ENCODE measurements around the gene RFTN1.

The RFTN1 gene

DNA sequence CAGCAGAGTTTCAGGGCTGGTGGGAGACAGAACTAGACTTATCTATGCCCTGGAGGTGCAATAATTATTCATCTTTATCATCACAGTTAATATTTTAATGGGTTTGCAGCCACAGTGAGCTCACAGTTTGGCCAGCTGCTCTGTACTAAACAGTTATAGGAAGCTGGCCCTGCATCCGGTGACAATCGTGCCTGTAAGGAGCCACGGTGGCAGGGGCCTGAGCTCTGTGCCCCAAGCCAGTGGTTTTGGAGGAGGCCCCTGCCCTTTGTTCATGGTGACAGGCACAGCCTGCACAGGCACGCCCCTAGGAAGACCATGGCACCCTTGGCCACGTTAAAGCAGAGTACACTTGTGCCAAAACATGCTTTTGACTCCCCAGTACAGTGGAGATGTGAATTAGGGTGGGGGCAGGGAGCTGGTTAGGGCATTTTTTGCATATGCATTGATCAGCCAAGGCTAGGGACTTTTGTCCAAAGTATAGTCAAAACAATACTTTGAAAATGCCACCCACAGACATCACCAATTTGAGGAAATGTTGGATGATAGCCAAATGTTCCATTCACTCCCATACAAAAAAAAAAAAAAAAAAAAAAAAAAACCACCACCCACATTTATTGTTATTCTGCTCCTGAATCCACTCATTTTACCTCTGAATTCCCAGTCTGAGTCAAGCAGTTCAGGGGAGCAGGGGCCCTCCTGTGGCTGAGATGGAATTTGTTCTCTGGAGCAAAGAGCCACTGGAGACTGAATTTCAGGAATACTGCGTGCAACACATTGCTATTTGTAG, 3.4 kb upstream of the RFTN1 start:
- peak; percentile 43 for DNase-seq (ENCODE audit: low spot score)
- TF ChIP-seq, protein P1, sequence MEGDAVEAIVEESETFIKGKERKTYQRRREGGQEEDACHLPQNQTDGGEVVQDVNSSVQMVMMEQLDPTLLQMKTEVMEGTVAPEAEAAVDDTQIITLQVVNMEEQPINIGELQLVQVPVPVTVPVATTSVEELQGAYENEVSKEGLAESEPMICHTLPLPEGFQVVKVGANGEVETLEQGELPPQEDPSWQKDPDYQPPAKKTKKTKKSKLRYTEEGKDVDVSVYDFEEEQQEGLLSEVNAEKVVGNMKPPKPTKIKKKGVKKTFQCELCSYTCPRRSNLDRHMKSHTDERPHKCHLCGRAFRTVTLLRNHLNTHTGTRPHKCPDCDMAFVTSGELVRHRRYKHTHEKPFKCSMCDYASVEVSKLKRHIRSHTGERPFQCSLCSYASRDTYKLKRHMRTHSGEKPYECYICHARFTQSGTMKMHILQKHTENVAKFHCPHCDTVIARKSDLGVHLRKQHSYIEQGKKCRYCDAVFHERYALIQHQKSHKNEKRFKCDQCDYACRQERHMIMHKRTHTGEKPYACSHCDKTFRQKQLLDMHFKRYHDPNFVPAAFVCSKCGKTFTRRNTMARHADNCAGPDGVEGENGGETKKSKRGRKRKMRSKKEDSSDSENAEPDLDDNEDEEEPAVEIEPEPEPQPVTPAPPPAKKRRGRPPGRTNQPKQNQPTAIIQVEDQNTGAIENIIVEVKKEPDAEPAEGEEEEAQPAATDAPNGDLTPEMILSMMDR (IDR thresholded peaks at IDR 0.05; ENCODE audit: extremely low read depth, missing control alignments) = no peak

DNA sequence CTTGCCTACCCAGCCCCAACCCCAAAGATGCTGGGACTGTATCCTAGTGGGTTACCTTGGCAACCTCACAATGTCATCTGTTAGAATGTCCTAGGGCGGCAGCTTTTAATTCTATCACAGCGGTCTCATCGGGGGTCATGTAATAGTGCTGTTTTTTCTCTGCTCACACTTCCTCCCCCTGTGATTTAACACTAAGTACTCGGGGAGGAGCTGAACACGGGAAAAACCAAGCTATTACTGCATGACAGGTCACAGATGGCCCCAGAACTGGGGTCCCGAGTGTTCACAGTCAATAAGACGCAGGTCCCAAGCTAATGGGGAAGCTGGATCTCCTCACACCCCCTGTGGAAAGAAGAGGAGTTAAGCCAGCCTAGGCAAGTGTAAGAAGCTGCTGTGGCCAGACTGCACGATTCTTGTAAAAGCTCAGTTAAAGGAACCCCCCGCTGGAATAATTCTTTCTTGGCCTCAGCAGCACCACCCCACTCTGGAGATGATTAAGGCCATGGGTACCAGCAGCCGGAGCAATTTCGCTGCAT, 2.5 kb upstream of the RFTN1 start:
- DNase-seq (ENCODE audit: low spot score) = peak; percentile 60
- TF ChIP-seq, protein P1 (IDR thresholded peaks at IDR 0.05; ENCODE audit: extremely low read depth, missing control alignments) = no peak

DNA sequence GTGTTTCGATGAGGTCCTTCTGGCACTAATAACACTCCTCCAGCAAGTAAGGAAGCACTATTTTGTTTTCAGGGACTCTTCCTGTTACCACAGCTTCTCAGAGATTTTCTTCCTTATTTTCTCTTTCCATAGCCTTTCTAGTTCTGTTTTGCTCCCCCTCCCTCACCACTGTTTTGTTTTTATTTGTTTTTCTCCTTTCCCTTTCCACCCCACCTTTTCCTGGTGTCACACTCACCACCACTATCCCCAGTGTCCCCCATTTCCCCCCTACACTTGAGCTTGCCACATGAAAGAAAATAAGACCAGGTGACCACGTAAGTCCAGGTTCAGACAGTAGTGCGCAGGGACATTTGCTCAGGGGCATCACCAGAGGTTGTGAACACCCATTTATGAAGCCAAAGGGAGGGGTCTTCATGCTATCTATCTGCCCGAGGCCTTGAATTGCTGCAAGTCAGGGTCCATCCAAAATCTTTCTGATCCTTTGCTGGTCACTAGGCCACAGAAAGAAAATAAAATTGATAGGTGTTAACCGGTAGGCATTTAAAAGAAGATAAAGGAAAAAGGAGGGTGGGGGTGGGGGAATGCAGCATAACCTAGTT, 1.4 kb upstream of the RFTN1 start:
- peak; percentile 33 for DNase-seq (ENCODE audit: low spot score)
- TF ChIP-seq, protein P1 (IDR thresholded peaks at IDR 0.05; ENCODE audit: extremely low read depth, missing control alignments) = no peak

DNA sequence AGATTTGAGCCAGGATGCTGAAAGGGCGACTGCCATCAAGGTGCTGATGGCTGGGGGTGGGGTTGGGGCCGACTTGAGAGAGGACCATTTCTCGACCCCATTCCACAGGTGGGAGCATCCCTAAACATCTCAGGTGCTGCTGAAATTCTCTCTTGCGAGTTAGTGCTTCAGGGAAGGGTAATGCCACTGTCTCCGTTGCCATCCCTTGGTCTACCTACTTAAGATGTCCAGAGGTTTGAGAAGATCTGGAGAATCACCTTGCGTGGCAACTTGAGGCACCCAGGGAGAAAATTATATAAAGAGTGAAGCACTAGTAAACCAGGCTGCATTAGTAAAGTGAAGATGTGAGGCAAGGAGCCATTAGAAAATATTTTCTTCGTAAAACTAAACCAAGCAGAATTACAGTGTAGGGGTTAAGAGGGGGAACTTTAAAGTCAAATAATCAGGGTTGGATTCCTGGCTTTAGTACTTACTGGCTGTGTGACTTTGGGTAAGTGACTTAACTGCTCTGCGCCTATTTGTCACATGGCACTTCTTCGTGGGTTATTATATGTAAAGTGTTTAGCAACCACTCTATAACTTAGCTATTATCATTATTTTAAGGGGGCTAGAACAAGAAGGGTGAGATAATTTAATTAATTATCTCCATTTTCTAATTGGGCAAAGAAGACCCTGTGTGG, 662 bp upstream of the RFTN1 start:
- no peak for DNase-seq (ENCODE audit: low spot score)
- TF ChIP-seq, protein P1 (IDR thresholded peaks at IDR 0.05; ENCODE audit: extremely low read depth, missing control alignments) = no peak

DNA sequence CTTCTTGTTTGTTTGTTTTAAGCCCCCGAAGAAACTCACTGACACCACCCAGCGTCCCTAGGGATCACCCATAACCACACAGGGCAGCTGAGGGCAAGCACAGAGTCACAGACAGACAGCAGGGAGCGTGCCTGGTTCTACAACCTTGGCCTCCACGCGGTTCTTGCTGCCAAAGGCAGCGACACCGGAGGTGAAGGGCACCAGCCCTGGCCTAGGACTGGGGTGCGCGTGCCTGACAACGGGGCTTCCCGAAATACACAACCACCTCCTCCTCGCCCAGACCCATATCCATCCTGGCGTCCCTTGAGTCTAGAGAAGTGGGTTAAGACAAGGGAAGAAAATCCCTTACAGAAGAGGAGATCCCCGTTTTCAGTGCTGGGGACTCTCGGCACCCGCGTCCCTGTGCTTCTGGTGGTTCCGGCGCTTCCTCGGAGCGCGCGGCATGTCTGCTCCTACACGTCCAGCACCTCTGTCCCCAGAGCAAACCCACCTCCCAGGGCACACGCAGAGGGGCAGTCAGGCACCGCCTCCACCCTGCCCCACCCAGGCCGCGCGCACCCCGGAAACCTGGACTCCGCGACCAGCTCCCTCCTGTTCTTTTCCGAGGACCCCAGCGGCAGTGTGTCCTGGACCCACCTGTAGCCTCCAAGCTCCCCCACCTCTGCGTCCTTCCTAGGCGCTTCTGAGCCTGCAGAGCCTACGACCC, 911 bp downstream of the RFTN1 start:
- TF ChIP-seq, protein P1 (IDR thresholded peaks at IDR 0.05; ENCODE audit: extremely low read depth, missing control alignments) = no peak
- DNase-seq (ENCODE audit: low spot score) = peak; percentile 65

DNA sequence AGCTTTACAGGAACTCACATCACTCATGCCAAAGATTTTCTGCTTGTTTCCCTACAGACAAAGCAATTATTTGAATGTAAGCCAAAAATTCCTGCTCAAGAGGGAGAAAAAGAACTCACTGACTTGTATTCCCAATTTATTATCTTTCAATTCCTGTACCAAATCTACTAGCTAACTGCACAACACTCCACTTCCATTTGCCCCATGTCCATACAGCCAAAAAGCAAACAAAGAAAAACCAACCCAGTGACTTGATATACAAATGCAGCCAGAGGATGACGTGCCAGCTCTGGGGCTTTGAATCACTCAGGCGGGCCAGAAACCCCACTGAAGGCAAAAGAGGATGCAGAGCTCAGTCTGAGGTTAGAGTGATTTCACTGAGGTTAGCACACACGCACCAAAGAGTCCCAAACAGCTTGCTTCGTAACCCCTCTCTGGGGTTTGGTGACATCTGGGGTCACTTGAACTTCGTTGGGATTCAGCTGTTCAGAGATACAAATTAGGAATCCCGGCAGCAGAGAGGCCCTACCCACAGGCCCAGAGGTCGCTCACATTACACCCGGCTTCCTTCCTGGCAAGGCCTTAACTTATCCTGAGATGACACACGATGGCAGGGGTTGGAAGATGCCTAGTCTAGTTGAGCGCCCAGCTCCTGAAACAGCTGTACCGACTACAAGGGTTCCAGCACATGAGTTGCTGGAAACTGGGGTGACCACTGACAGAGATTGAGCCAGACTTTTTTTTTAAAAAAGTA, 1.6 kb downstream of the RFTN1 start:
- DNase-seq (ENCODE audit: low spot score) = peak; percentile 82
- TF ChIP-seq, protein P1 (IDR thresholded peaks at IDR 0.05; ENCODE audit: extremely low read depth, missing control alignments) = no peak

Measured in GM20000 (cell line).